GM12892 (cell line): ENCODE measurements around the gene USP17L10.
"Not testable (repeated sequence)": the region's sequence is repeated elsewhere in the genome, so short reads cannot be mapped to it uniquely, and the experiment has no call there.

Experiments used
- POLR2A ChIP-seq: IDR thresholded peaks from 2 replicates; pipeline ENCODE4 v1.6.1; 2011; ENCODE audit warnings: low read depth, low read length, control low read depth
- POLR2AphosphoS5 ChIP-seq: IDR thresholded peaks from 2 replicates; pipeline ENCODE4 v1.6.1; 2011; ENCODE audit warnings: low read depth, low read length, control low read depth
- TAF1 ChIP-seq: IDR thresholded peaks from 2 replicates; pipeline ENCODE4 v1.6.1; 2011; ENCODE audit warnings: low read depth, mild to moderate bottlenecking, control low read depth, low read length, borderline replicate concordance

- not testable (repeated sequence) for TF ChIP-seq POLR2A, TAF1, POLR2AphosphoS5
Measured at GRCh38 chr4:9238461-9238860, 28.0 kb downstream of the USP17L10 start.
